Measurements from ENCODE around the gene STK16. TPM values are rescaled to one million over a fixed set of nuclear protein-coding genes. Genes with fewer than 3 reads are reported as not detected.
A peak's percentile ranks its signal among the peaks of the same experiment; 100 is the strongest.

Gene STK16
- total and polyA plus RNA-seq, 2 experiments from 2014 or later: 7.7 to 35.6 TPM

DNA sequence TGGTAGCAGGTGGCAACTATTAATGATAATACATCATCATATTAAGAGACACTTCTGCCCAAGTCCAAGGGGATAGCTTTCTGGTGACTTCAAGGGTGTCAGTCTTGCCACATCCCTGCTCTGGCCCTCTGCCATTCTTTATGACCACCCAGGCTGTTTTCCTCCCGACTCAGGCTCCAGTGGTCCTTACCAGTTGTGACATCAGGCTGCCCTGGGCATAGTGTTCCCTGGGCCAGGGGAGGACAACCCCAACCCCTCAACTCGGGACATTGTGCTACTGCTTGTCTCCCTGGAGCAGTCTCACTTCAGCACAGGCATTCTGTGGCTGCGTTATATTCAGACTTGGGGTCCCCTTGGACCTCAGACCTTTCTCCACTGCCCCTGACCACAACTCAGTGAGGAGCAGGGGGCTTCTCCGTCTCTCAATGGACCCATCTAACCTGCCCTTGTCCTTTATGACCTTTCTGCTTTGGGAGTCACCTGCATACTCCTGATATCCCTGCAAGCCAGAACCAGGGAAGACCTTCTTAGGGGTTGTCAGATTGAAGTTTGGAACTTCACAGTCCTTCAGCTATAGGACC, 46.7 kb downstream of the STK16 start:
- Histone ChIP-seq H3K4me2 (no peak overlapping the region), H3K4me3 (no peak overlapping the region), H3K9me2 (replicated peaks; ENCODE audit: insufficient read depth) (no peaks in the 10 kb centered on the region), H3K36me3 (replicated peaks; ENCODE audit: insufficient read depth, low read depth) (no peaks in the 10 kb centered on the region), H3K27me3 (no peaks in the 10 kb centered on the region), H2AFZ (no peak overlapping the region), H3K27ac (no peak overlapping the region), H3K9me3 (ENCODE audit: low read depth) (no peaks in the 10 kb centered on the region), H3K4me1 (ENCODE audit: insufficient read depth) (no peaks in the 10 kb centered on the region), H4K20me1 (ENCODE audit: insufficient read depth, poor library complexity, severe bottlenecking) (no peaks in the 10 kb centered on the region), H3K79me2 (no peaks in the 10 kb centered on the region)
- DNase-seq (ENCODE audit: low spot score): no peak
- WGBS (ENCODE audit: low lambda C conversion rate, missing lambda C conversion rate): 82% methylated on average over 4 of the region's 4 CpGs
- no peak for TF ChIP-seq EZH2phosphoT487 (IDR thresholded peaks at IDR 0.05; ENCODE audit: low read depth, severe bottlenecking, unreplicated experiment)
- no peak for TF ChIP-seq EZH2 (IDR thresholded peaks at IDR 0.05; ENCODE audit: borderline replicate concordance)
- TF ChIP-seq, protein P1, sequence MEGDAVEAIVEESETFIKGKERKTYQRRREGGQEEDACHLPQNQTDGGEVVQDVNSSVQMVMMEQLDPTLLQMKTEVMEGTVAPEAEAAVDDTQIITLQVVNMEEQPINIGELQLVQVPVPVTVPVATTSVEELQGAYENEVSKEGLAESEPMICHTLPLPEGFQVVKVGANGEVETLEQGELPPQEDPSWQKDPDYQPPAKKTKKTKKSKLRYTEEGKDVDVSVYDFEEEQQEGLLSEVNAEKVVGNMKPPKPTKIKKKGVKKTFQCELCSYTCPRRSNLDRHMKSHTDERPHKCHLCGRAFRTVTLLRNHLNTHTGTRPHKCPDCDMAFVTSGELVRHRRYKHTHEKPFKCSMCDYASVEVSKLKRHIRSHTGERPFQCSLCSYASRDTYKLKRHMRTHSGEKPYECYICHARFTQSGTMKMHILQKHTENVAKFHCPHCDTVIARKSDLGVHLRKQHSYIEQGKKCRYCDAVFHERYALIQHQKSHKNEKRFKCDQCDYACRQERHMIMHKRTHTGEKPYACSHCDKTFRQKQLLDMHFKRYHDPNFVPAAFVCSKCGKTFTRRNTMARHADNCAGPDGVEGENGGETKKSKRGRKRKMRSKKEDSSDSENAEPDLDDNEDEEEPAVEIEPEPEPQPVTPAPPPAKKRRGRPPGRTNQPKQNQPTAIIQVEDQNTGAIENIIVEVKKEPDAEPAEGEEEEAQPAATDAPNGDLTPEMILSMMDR (IDR thresholded peaks at IDR 0.05; ENCODE audit: poor library complexity): no peak

DNA sequence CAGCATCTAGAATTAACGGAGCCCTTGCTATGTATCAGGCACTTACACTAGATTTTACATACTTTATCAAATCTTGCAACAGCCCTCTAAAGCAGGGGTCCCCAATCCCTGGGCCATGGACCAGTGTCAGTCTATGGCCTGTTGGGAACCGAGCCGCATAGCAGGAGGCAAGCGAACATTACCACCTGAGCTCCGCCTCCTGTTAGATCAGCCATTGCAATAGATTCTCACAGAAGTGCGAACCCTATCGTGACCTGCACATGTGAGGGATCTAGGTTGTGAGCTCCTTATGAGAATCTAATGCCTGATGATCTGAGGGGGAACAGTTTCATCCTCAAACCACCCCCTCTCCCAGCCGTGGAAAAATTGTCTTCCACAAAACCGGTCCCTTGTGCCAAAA, 47.3 kb downstream of the STK16 start:
- no peak for DNase-seq (ENCODE audit: low spot score)
- 94% methylated on average over 9 of the region's 9 CpGs for WGBS (ENCODE audit: low lambda C conversion rate, missing lambda C conversion rate)
- Histone ChIP-seq H3K4me1 (ENCODE audit: insufficient read depth) (no peaks in the 10 kb centered on the region), H3K9me3 (ENCODE audit: low read depth) (no peaks in the 10 kb centered on the region), H3K79me2 (no peaks in the 10 kb centered on the region), H4K20me1 (ENCODE audit: insufficient read depth, poor library complexity, severe bottlenecking) (no peaks in the 10 kb centered on the region), H3K9me2 (replicated peaks; ENCODE audit: insufficient read depth) (no peaks in the 10 kb centered on the region), H3K4me3 (no peak overlapping the region), H2AFZ (no peak overlapping the region), H3K27ac (no peak overlapping the region), H3K36me3 (replicated peaks; ENCODE audit: insufficient read depth, low read depth) (no peaks in the 10 kb centered on the region), H3K27me3 (no peaks in the 10 kb centered on the region), H3K4me2 (no peak overlapping the region)
- TF ChIP-seq EZH2 (IDR thresholded peaks at IDR 0.05; ENCODE audit: borderline replicate concordance) (no peak), EZH2phosphoT487 (IDR thresholded peaks at IDR 0.05; ENCODE audit: low read depth, severe bottlenecking, unreplicated experiment) (no peak)
- TF ChIP-seq, protein P1 (IDR thresholded peaks at IDR 0.05; ENCODE audit: poor library complexity): no peak

- Histone ChIP-seq H3K4me1 (ENCODE audit: insufficient read depth) (no peaks in the 10 kb centered on the region), H3K9me2 (replicated peaks; ENCODE audit: insufficient read depth) (no peaks in the 10 kb centered on the region), H3K4me2 (peak overlapping the region; percentile 94), H3K27ac (no peak overlapping the region), H4K20me1 (ENCODE audit: insufficient read depth, poor library complexity, severe bottlenecking) (no peaks in the 10 kb centered on the region), H3K27me3 (no peaks in the 10 kb centered on the region), H3K36me3 (replicated peaks; ENCODE audit: insufficient read depth, low read depth) (no peaks in the 10 kb centered on the region), H3K9me3 (ENCODE audit: low read depth) (no peaks in the 10 kb centered on the region), H3K4me3 (no peak overlapping the region), H3K79me2 (no peaks in the 10 kb centered on the region), H2AFZ (no peak overlapping the region)
- TF ChIP-seq EZH2 (IDR thresholded peaks at IDR 0.05; ENCODE audit: borderline replicate concordance): no peak
- TF ChIP-seq, protein P1 (IDR thresholded peaks at IDR 0.05; ENCODE audit: poor library complexity): no peak
- no peak for TF ChIP-seq EZH2phosphoT487 (IDR thresholded peaks at IDR 0.05; ENCODE audit: low read depth, severe bottlenecking, unreplicated experiment)
- WGBS (ENCODE audit: low lambda C conversion rate, missing lambda C conversion rate): 85% methylated on average over 5 of the region's 5 CpGs
- DNase-seq (ENCODE audit: low spot score): no peak
Observed at GRCh38 chr2:219293736-219294231, 48.5 kb downstream of the STK16 start.

All from hepatocyte (in vitro differentiated cells).